GM13976 (cell line): ENCODE data around the gene ZNF827.

Source experiments
- DNase-seq: peaks from one replicate; pipeline ENCODE4 v3.0.0; 2012; ENCODE audit warnings: low spot score
- CTCF ChIP-seq: IDR thresholded peaks from 2 replicates; pipeline ENCODE4 v1.5.1; 2012; ENCODE audit warnings: borderline replicate concordance, mild to moderate bottlenecking; ENCODE audit not compliant: insufficient read depth; ENCODE audit errors: extremely low read depth, missing control alignments, control extremely low read depth
- in situ Hi-C: fragments of 300-500 bp; cut with MboI; formaldehyde crosslinking; loops from one replicate; pipeline ENCODE4 v1.12.0; 2022; ENCODE audit warnings: low sequenced_read_pairs, mixed read lengths, inconsistent platforms; ENCODE audit not compliant: unreplicated experiment

Gene ZNF827

DNA sequence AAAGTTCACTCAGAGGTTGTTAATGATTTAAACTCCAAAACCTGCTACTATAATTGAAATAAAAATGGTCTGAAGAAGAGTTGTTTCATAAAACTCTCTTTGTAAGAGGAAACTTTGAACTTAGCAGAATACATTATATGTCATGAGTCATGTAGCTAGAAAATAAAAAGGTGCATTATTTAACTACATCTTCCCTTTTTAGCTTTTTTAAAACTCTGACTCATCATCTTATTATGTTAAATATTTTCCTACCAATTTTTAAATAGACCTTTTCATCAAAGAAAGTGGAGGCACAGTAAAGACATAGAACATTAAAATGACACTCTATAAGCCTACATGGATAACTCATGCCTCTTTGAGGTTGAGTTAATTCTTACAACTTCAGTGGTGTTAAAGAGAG lies 1.2 kb upstream of the ZNF827 start:
- no peak for DNase-seq
- in situ Hi-C loops = no loop called here
- TF ChIP-seq CTCF = no peak

DNA sequence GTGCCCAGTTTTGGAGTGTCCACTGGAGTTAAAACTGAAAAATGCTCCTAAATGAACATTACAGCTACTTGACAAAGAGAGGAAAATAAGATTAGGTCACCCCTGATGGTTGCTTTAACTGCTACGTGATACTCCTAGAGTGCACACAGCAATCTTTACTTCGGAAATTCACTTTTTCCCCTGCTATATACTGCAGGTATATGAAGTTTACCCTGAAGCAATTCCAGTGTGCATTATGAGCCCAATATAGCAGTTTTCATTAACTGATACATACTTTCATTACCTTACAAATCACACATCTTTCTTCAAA lies 773 bp upstream of the ZNF827 start:
- DNase-seq = no peak
- TF ChIP-seq CTCF = no peak
- in situ Hi-C loops = no loop called here

DNA sequence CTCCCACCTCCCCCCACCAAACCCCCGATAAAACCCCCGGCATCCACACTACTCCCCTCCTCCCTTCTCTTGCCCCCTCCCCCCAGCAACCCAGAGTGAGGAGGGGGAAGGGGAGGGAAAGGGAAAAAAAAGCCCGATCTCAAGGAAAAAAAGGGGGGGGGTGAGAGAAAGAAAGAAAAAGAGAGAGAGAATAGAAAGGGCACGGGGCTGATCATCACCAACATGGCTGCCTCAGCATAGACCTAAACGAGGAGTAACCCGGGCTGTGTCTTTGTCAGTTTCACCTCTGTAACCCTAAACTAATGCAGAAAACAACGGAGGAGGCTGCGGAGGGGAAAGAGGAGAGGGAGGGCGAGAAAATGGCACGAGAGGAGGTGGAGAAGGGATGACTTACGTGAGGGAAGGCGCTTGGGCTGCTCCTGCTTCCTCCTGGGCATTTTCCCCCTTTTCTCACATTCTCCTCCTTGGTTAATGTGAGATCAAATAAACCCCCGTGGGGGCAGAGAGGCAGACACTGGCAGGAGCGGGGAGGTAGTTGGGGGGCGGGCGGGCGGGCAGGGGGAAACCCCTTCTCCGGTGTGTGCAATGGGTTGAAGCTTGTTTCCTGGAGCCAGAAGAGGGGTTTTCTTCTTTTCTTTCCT lies 532 bp downstream of the ZNF827 start:
- TF ChIP-seq CTCF = no peak
- DNase-seq = peak; percentile 56
- in situ Hi-C loops = no loop called here

DNA sequence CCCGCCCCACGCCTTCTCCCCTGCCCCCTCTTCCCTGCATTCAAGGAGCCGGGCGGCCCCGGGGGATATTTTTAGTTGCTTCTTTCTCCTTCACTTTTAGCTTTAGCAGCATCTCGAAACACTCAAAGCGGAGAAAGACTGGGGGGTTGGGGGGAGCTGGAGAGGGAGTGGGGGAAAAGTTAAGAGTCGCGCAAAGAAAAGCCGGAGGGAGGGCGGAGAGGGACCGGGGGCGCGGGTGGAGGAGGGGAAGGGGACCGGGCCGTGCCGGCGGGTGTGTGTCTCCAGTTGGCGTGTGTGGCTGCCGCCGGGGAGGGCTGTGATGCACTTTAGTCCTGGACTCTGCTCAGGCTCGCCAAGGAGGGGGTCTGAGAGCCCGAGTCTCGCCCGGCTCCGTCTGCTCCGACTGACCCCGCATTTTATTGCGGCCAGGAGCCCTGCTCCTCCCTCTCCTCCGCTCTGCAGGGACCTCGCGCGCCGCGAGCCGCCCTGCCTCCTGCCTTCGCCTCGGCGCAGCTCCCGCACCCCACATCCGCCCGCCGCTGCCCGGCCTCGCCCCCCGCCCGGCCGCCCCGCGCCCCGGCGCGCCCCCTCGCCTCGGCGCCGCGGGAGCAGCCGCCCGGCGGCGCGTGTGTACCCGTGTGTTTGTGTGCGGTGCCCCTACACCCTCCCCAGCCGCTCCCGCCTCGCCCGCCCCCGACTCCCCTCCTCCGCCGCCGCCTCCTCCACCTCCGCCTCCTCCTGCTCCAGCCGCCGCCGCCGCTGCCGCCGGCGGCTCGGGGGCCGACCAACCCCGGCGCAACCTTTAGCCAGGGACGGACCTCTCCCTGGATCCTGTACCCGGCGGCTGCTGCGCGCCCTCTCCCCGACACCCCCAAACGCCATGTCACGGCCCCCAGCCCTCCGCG lies 1.4 kb downstream of the ZNF827 start:
- in situ Hi-C loops = no loop called here
- DNase-seq = peak; percentile 70
- no peak for TF ChIP-seq CTCF

DNA sequence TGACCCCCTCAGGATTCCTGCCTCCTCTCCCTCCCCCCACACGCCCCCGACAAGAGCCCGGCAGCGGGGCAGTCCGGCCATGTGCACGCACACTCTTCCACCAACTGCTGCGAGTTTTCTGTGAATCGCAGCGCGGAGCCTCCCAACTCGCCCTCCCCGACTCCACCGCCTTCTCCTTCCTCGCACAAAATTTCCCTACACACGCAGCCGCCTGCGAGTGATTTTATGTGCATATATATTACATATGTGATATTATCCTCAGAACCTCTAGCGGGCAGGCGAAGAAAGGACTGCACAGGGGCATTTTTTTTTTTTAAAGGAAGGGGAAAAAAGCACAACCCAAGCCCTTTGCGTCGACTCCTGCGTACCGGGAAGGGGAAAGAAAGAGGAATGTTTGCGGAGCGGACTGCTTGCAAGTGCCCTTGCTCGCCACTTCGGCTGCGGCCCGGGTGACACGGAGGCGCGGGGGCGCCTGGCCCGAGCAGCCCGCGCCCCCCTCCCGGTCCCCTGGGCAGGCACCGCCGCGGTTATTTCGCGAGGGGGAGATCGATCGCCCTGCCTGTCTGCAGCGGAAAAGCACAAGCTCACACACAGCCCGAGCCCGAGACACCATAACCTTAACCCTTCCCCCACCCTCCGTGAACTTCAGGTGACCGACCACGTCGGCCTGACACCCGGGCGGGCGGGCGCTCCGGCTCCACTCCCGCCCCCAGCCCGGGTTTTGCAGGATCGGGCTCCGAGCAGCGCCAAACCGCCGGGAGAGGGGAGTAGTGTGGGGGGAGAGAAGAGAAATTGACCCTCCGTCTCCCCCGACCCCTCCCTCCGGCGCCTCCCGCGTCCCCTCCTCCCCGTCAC lies 2.3 kb downstream of the ZNF827 start:
- in situ Hi-C loops = no loop called here
- peak; percentile 84 for DNase-seq
- TF ChIP-seq CTCF = no peak
